CD4-positive, alpha-beta T cell treated with Interleukin-2 at 100 ng/mL for 4 hours (primary cell): ENCODE results near the gene SIDT2.

ENCODE experiments used
- DNase-seq: peaks from one replicate; pipeline ENCODE4 v3.0.0-alpha.2; 2020; ENCODE audit warnings: low spot score

The SIDT2 gene

GRCh38 chr11:117189191-117189940 lies 10.8 kb downstream of the SIDT2 start:
- DNase-seq, result no peak

GRCh38 chr11:117189941-117190544 lies 11.5 kb downstream of the SIDT2 start:
- DNase-seq, result no peak

GRCh38 chr11:117191680-117192400 lies 13.3 kb downstream of the SIDT2 start:
- no peak for DNase-seq

- no peak for DNase-seq
Measured at GRCh38 chr11:117192401-117192875, 13.9 kb downstream of the SIDT2 start.

GRCh38 chr11:117193130-117194020 lies 14.8 kb downstream of the SIDT2 start:
- no peak for DNase-seq

GRCh38 chr11:117194267-117194666 lies 15.7 kb downstream of the SIDT2 start:
- DNase-seq, result no peak

GRCh38 chr11:117195258-117195657 lies 16.7 kb downstream of the SIDT2 start:
- no peak for DNase-seq

- no peak for DNase-seq
Measured at GRCh38 chr11:117195761-117196160, 17.2 kb downstream of the SIDT2 start.

GRCh38 chr11:117197006-117197405 lies 18.5 kb downstream of the SIDT2 start:
- no peak for DNase-seq

- no peak for DNase-seq
Measured at GRCh38 chr11:117197516-117198456, 19.2 kb downstream of the SIDT2 start.

GRCh38 chr11:117198613-117199012 lies 20.1 kb downstream of the SIDT2 start:
- DNase-seq, result no peak

- no peak for DNase-seq
Measured at GRCh38 chr11:117199053-117199915, 20.7 kb downstream of the SIDT2 start, which contains the start of gene TAGLN. TAGLN (plus strand) TSS chr11:117199370; CDS start chr11:117203014, 3,644 bp downstream.

GRCh38 chr11:117199916-117200812 lies 21.6 kb downstream of the SIDT2 start:
- no peak for DNase-seq

GRCh38 chr11:117200813-117201657 lies 22.5 kb downstream of the SIDT2 start:
- no peak for DNase-seq

- DNase-seq, result no peak
Measured at GRCh38 chr11:117201658-117202305, 23.2 kb downstream of the SIDT2 start.

- DNase-seq, result no peak
Measured at GRCh38 chr11:117202386-117203068, 24.0 kb downstream of the SIDT2 start.

GRCh38 chr11:117203069-117203407 lies 24.5 kb downstream of the SIDT2 start:
- no peak for DNase-seq
